DND-41 (cell line): Measurements from ENCODE around the gene ASF1B.

Source experiments
- CTCF ChIP-seq: IDR thresholded peaks from 2 replicates; pipeline ENCODE4 v1.5.1; 2012; ENCODE audit warnings: borderline replicate concordance, low read length, moderate library complexity, mild to moderate bottlenecking; ENCODE audit not compliant: poor library complexity, severe bottlenecking; ENCODE audit errors: extremely low read depth
- EZH2 ChIP-seq: IDR thresholded peaks from 3 replicates; pipeline ENCODE4 v1.6.1; 2012; ENCODE audit warnings: borderline replicate concordance, low read depth, mild to moderate bottlenecking, moderate library complexity, low read length, inconsistent platforms; ENCODE audit not compliant: severe bottlenecking

GRCh38 chr19:14150041-14150769 lies 13.8 kb upstream of the ASF1B start:
- TF ChIP-seq CTCF (no peak), EZH2 (no peak)
